Neural progenitor cell (in vitro differentiated cells): ENCODE results near the gene CAMK2D. TPM values are rescaled to one million over a fixed set of nuclear protein-coding genes. Genes with fewer than 3 reads are reported as not detected.

ENCODE experiments used
- DNase-seq: peaks from one replicate; pipeline ENCODE4 v3.0.0-alpha.2; 2016; ENCODE audit warnings: low spot score
- H2AFZ ChIP-seq: fragments of 200-600 bp; sonication (generic); replicated peaks from 2 replicates; pipeline ENCODE4 v1.6.1; 2016; ENCODE audit warnings: antibody characterized with exemption
- H3F3A ChIP-seq: fragments of 200-600 bp; sonication (generic); 2 replicates; pipeline ENCODE4 v1.6.1; 2016; ENCODE audit warnings: antibody characterized with exemption, low read depth
- H3K27ac ChIP-seq: fragments of 200-600 bp; sonication (generic); 2 replicates; pipeline ENCODE4 v1.5.1; 2016; ENCODE audit warnings: mild to moderate bottlenecking
- H3K27me3 ChIP-seq: fragments of 200-600 bp; sonication (generic); 2 replicates; pipeline ENCODE4 v1.6.1; 2016; ENCODE audit warnings: mild to moderate bottlenecking, moderate library complexity
- H3K36me3 ChIP-seq: fragments of 200-600 bp; sonication (generic); 2 replicates; pipeline ENCODE4 v1.5.1; 2016
- H3K4me1 ChIP-seq: fragments of 200-600 bp; sonication (generic); 2 replicates; pipeline ENCODE4 v1.6.1; 2016; ENCODE audit warnings: mixed run types
- H3K4me2 ChIP-seq: fragments of 200-600 bp; sonication (generic); 2 replicates; pipeline ENCODE4 v1.6.1; 2016
- H3K4me3 ChIP-seq: fragments of 200-600 bp; sonication (generic); 2 replicates; pipeline ENCODE4 v1.5.1; 2016
- H3K79me2 ChIP-seq: fragments of 200-600 bp; sonication (generic); 2 replicates; pipeline ENCODE4 v1.6.1; 2016; ENCODE audit warnings: low read depth
- H3K9ac ChIP-seq: fragments of 200-600 bp; sonication (generic); 2 replicates; pipeline ENCODE4 v1.6.1; 2016
- H3K9me3 ChIP-seq: fragments of 200-600 bp; sonication (generic); 2 replicates; pipeline ENCODE4 v1.5.1; 2016; ENCODE audit warnings: low read depth
- H4K20me1 ChIP-seq: fragments of 200-600 bp; sonication (generic); 2 replicates; pipeline ENCODE4 v1.6.1; 2016; ENCODE audit warnings: low read depth
- H3K27ac Mint-ChIP-seq: 3 replicates; pipeline ENCODE4 v1.8.0; 2021; ENCODE audit warnings: mixed read lengths
- H3K27me3 Mint-ChIP-seq: 2 replicates; pipeline ENCODE4 v1.8.0; 2022; ENCODE audit warnings: low read depth, mild to moderate bottlenecking, inconsistent platforms, moderate library complexity, mixed read lengths; ENCODE audit not compliant: insufficient read depth
- H3K36me3 Mint-ChIP-seq: 3 replicates; pipeline ENCODE4 v1.8.0; 2021; ENCODE audit warnings: mixed read lengths
- H3K4me1 Mint-ChIP-seq: 3 replicates; pipeline ENCODE4 v1.8.0; 2021; ENCODE audit warnings: mixed read lengths
- H3K4me3 Mint-ChIP-seq: 3 replicates; pipeline ENCODE4 v1.8.0; 2021; ENCODE audit warnings: mild to moderate bottlenecking, moderate library complexity, mixed read lengths
- H3K9me3 Mint-ChIP-seq: 3 replicates; pipeline ENCODE4 v1.8.0; 2020; ENCODE audit warnings: mixed read lengths
- CTCF ChIP-seq: fragments of 200-600 bp; sonication (generic); IDR thresholded peaks from 2 replicates; pipeline ENCODE4 v1.5.1; 2017; ENCODE audit warnings: antibody characterized with exemption, mild to moderate bottlenecking
- EZH2 ChIP-seq: fragments of 200-600 bp; sonication (generic); IDR thresholded peaks from 2 replicates; pipeline ENCODE4 v1.6.1; 2017; ENCODE audit warnings: antibody characterized with exemption, mild to moderate bottlenecking, moderate library complexity
- EZH2phosphoT487 ChIP-seq: fragments of 200-600 bp; sonication (generic); IDR thresholded peaks from 2 replicates; pipeline ENCODE4 v1.6.1; 2017; ENCODE audit warnings: antibody characterized with exemption
- total RNA-seq: library from RNA; depleted of rRNA; stranded (reverse); fragments of >200 nt; gene quantifications from 2 replicates; pipeline ENCODE4 v1.2.3, GENCODE V29; 2015; ENCODE audit warnings: low replicate concordance

The CAMK2D gene
- total RNA-seq, 1 donor from 2014 or later: 33.2 TPM

GRCh38 chr4:113601636-113602035, 159.9 kb downstream of the CAMK2D start:
- no peak overlapping the region for H3K4me3 ChIP-seq
- H3K27ac ChIP-seq: no peak overlapping the region
- H3K9me3 ChIP-seq: no peaks in the 10 kb centered on the region
- H3K27me3 ChIP-seq: no peaks in the 10 kb centered on the region
- no peak overlapping the region for H3K9ac ChIP-seq
- H3K27ac Mint-ChIP-seq: no peak overlapping the region
- no peaks in the 10 kb centered on the region for H3F3A ChIP-seq
- H3K4me1 Mint-ChIP-seq: no peaks in the 10 kb centered on the region
- H2AFZ ChIP-seq: no peak overlapping the region
- no peaks in the 10 kb centered on the region for H3K27me3 Mint-ChIP-seq
- H3K79me2 ChIP-seq: no peaks in the 10 kb centered on the region
- no peaks in the 10 kb centered on the region for H4K20me1 ChIP-seq
- peaks cover 14% of the 10 kb centered on the region for H3K36me3 Mint-ChIP-seq
- H3K4me1 ChIP-seq: no peaks in the 10 kb centered on the region
- no peak for DNase-seq
- H3K9me3 Mint-ChIP-seq: peaks cover 4% of the 10 kb centered on the region
- TF ChIP-seq EZH2phosphoT487 (no peak), EZH2 (no peak), CTCF (no peak)
- H3K4me2 ChIP-seq: no peak overlapping the region
- H3K36me3 ChIP-seq: no peaks in the 10 kb centered on the region
- no peak overlapping the region for H3K4me3 Mint-ChIP-seq

GRCh38 chr4:113596396-113596795, 165.1 kb downstream of the CAMK2D start:
- Histone ChIP-seq H3F3A (no peaks in the 10 kb centered on the region), H3K27ac (no peak overlapping the region), H3K9me3 (no peaks in the 10 kb centered on the region), H3K79me2 (no peaks in the 10 kb centered on the region), H3K4me1 (no peaks in the 10 kb centered on the region), H3K27me3 (no peaks in the 10 kb centered on the region), H3K4me3 (no peak overlapping the region), H3K9ac (no peak overlapping the region), H3K36me3 (no peaks in the 10 kb centered on the region), H4K20me1 (no peaks in the 10 kb centered on the region), H3K4me2 (no peak overlapping the region), H2AFZ (no peak overlapping the region)
- peaks cover 9% of the 10 kb centered on the region for H3K36me3 Mint-ChIP-seq
- no peak overlapping the region for H3K4me3 Mint-ChIP-seq
- no peaks in the 10 kb centered on the region for H3K27me3 Mint-ChIP-seq
- TF ChIP-seq CTCF (no peak), EZH2phosphoT487 (no peak), EZH2 (no peak)
- no peak for DNase-seq
- H3K9me3 Mint-ChIP-seq: no peaks in the 10 kb centered on the region
- no peaks in the 10 kb centered on the region for H3K4me1 Mint-ChIP-seq
- no peak overlapping the region for H3K27ac Mint-ChIP-seq

GRCh38 chr4:113594231-113594556, 167.3 kb downstream of the CAMK2D start:
- H3K27ac Mint-ChIP-seq: no peak overlapping the region
- Histone ChIP-seq H2AFZ (no peak overlapping the region), H3K27me3 (no peaks in the 10 kb centered on the region), H4K20me1 (no peaks in the 10 kb centered on the region), H3K9ac (no peak overlapping the region), H3F3A (no peaks in the 10 kb centered on the region), H3K4me3 (no peak overlapping the region), H3K9me3 (no peaks in the 10 kb centered on the region), H3K36me3 (no peaks in the 10 kb centered on the region), H3K79me2 (no peaks in the 10 kb centered on the region), H3K4me2 (no peak overlapping the region), H3K4me1 (no peaks in the 10 kb centered on the region), H3K27ac (no peak overlapping the region)
- no peaks in the 10 kb centered on the region for H3K4me1 Mint-ChIP-seq
- no peak for TF ChIP-seq EZH2
- no peak for TF ChIP-seq EZH2phosphoT487
- TF ChIP-seq CTCF: no peak
- H3K27me3 Mint-ChIP-seq: no peaks in the 10 kb centered on the region
- H3K36me3 Mint-ChIP-seq: peaks cover 9% of the 10 kb centered on the region
- no peak for DNase-seq
- H3K9me3 Mint-ChIP-seq: no peaks in the 10 kb centered on the region
- no peak overlapping the region for H3K4me3 Mint-ChIP-seq
